Kidney epithelial cell (primary cell): ENCODE results near the gene MAP7. TPM values are rescaled to one million over a fixed set of nuclear protein-coding genes. Genes with fewer than 3 reads are reported as not detected.

Source experiments
- DNase-seq: peaks from one replicate; pipeline ENCODE4 v3.0.0-alpha.2; 2010; ENCODE audit warnings: low read depth
- H3K27me3 ChIP-seq: 2 replicates; pipeline ENCODE4 v1.6.0; 2011; ENCODE audit warnings: low read length; ENCODE audit not compliant: control insufficient read depth, insufficient read depth
- H3K36me3 ChIP-seq: 2 replicates; pipeline ENCODE4 v1.5.1; 2011; ENCODE audit warnings: low read length; ENCODE audit not compliant: control insufficient read depth, insufficient read depth
- H3K4me3 ChIP-seq: 2 replicates; pipeline ENCODE4 v1.5.1; 2011; ENCODE audit warnings: low read depth, mild to moderate bottlenecking, control low read depth, low read length
- CTCF ChIP-seq: IDR thresholded peaks from 2 replicates; pipeline ENCODE4 v1.5.1; 2011; ENCODE audit warnings: mild to moderate bottlenecking, moderate library complexity, low read length, control low read depth, inconsistent platforms; ENCODE audit not compliant: insufficient read depth, poor library complexity, severe bottlenecking
- total RNA-seq: library from RNA; depleted of rRNA; stranded (reverse); fragments of >200 nt; gene quantifications from 2 replicates; pipeline ENCODE4 v1.2.3, GENCODE V29; 2015

The MAP7 gene
- total RNA-seq, 1 donor from 2014 or later: 17.6 TPM

- H3K4me3 ChIP-seq: no peak overlapping the region
- DNase-seq: no peak
- TF ChIP-seq CTCF: no peak
- H3K27me3 ChIP-seq: no peaks in the 10 kb centered on the region
- no peaks in the 10 kb centered on the region for H3K36me3 ChIP-seq
These were observed 38.8 kb downstream of the MAP7 start for GRCh38 chr6:136511397-136511796.

- no peak for TF ChIP-seq CTCF
- H3K4me3 ChIP-seq: no peak overlapping the region
- H3K27me3 ChIP-seq: no peaks in the 10 kb centered on the region
- no peaks in the 10 kb centered on the region for H3K36me3 ChIP-seq
- DNase-seq: no peak
These were observed 39.4 kb downstream of the MAP7 start for GRCh38 chr6:136510782-136511181.

- no peak overlapping the region for H3K4me3 ChIP-seq
- DNase-seq: no peak
- no peak for TF ChIP-seq CTCF
- H3K36me3 ChIP-seq: no peaks in the 10 kb centered on the region
- no peaks in the 10 kb centered on the region for H3K27me3 ChIP-seq
These were observed 39.9 kb downstream of the MAP7 start for GRCh38 chr6:136510299-136510698.

- Histone ChIP-seq H3K4me3 (no peak overlapping the region), H3K27me3 (no peaks in the 10 kb centered on the region), H3K36me3 (no peaks in the 10 kb centered on the region)
- DNase-seq: peak; percentile 39
- no peak for TF ChIP-seq CTCF
These were observed 41.4 kb downstream of the MAP7 start for GRCh38 chr6:136508725-136509392.

GRCh38 chr6:136506124-136506799 lies 44.0 kb downstream of the MAP7 start:
- Histone ChIP-seq H3K36me3 (no peaks in the 10 kb centered on the region), H3K4me3 (no peak overlapping the region), H3K27me3 (no peaks in the 10 kb centered on the region)
- no peak for TF ChIP-seq CTCF
- DNase-seq: no peak
